ENCODE data around the gene PTPN1.

PTPN1 gene

DNA sequence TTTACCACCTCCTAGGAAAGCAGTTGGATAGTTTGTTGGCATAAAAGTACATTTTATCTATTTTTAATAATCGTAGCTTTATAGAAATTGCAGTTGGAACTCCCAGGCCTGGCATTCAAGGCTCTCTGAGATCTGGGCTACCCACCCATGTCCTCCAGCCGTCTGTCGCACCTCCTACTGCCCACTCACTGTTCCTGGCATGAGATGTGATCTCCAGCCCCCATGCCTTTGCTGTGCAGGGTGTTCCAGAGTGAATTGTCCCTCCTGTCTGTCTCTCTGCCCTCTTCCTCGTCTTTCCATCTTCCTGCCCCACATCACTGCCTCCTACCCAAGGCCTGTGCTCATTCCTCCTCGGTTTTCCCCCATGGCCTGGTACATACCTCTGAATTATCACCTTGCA lies 50.7 kb downstream of the PTPN1 start:
- Histone ChIP-seq H3K4me3 (ENCODE audit: low read depth, low read length, poor library complexity, severe bottlenecking) (no peak overlapping the region), H2AFZ (ENCODE audit: low read length) (no peak overlapping the region), H3K4me2 (ENCODE audit: low read length) (no peak overlapping the region), H3K9me2 (ENCODE audit: low read depth, low read length) (no peaks in the 10 kb centered on the region), H4K20me1 (ENCODE audit: insufficient read depth, low read length) (no peaks in the 10 kb centered on the region), H3K27me3 (ENCODE audit: insufficient read depth, low read length) (no peaks in the 10 kb centered on the region), H3K4me1 (ENCODE audit: insufficient read depth, low read length, severe bottlenecking) (no peaks in the 10 kb centered on the region), H3K79me2 (ENCODE audit: insufficient read depth, low read length) (no peaks in the 10 kb centered on the region), H3F3A (ENCODE audit: insufficient read depth, low read length) (no peaks in the 10 kb centered on the region), H3K36me3 (ENCODE audit: insufficient read depth, low read length) (peaks cover 34% of the 10 kb centered on the region; the same call in 1 of the 2 replicates), H3K9ac (ENCODE audit: low read length) (no peak overlapping the region), H3K9me3 (ENCODE audit: low read length) (no peaks in the 10 kb centered on the region), H3K27ac (ENCODE audit: low read depth, low read length, poor library complexity, severe bottlenecking) (no peak overlapping the region)
- TF ChIP-seq EZH2 (IDR thresholded peaks at IDR 0.05; ENCODE audit: borderline replicate concordance, low read length), result no peak
- TF ChIP-seq CTCF (IDR thresholded peaks at IDR 0.05; ENCODE audit: low read length), result no peak

- Histone ChIP-seq H3K9me3 (ENCODE audit: low read length) (no peaks in the 10 kb centered on the region), H3F3A (ENCODE audit: insufficient read depth, low read length) (no peaks in the 10 kb centered on the region), H3K9ac (ENCODE audit: low read length) (no peak overlapping the region), H3K36me3 (ENCODE audit: insufficient read depth, low read length) (peaks cover 37% of the 10 kb centered on the region; the same call in 1 of the 2 replicates), H2AFZ (ENCODE audit: low read length) (no peak overlapping the region), H3K4me3 (ENCODE audit: low read depth, low read length, poor library complexity, severe bottlenecking) (no peak overlapping the region), H3K27ac (ENCODE audit: low read depth, low read length, poor library complexity, severe bottlenecking) (no peak overlapping the region), H3K79me2 (ENCODE audit: insufficient read depth, low read length) (no peaks in the 10 kb centered on the region), H3K4me1 (ENCODE audit: insufficient read depth, low read length, severe bottlenecking) (no peaks in the 10 kb centered on the region), H4K20me1 (ENCODE audit: insufficient read depth, low read length) (no peaks in the 10 kb centered on the region), H3K27me3 (ENCODE audit: insufficient read depth, low read length) (no peaks in the 10 kb centered on the region), H3K9me2 (ENCODE audit: low read depth, low read length) (no peaks in the 10 kb centered on the region), H3K4me2 (ENCODE audit: low read length) (no peak overlapping the region)
- TF ChIP-seq CTCF (IDR thresholded peaks at IDR 0.05; ENCODE audit: low read length) (no peak), EZH2 (IDR thresholded peaks at IDR 0.05; ENCODE audit: borderline replicate concordance, low read length) (no peak)
These were observed 51.3 kb downstream of the PTPN1 start for GRCh38 chr20:50561379-50562078.

DNA sequence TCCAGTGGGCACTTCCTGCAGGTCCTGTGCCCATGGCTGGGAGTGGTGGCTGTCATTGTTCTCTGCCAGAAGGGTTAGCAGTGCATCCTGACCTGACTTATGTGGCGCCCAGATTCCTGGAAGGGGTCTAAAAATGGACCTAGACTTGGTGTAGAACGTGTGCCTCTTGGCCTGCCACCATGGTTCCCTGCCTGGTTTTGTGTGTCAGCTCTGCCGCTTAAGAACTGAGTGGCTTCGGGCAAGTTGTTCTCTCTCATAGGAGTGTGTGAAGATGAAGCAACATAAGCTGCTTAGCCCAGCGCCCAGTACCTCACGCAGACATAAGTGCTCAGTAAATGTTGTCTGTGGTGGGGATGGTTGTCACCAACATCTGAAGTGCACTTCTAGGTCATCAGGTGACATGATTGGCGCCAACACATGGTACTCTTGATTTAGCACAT lies 52.1 kb downstream of the PTPN1 start:
- H3K79me2 ChIP-seq (ENCODE audit: insufficient read depth, low read length), result no peaks in the 10 kb centered on the region
- H3K4me3 ChIP-seq (ENCODE audit: low read depth, low read length, poor library complexity, severe bottlenecking), result no peak overlapping the region
- H2AFZ ChIP-seq (ENCODE audit: low read length), result no peak overlapping the region
- H3K36me3 ChIP-seq (ENCODE audit: insufficient read depth, low read length), result peaks cover 38% of the 10 kb centered on the region; the same call in 1 of the 2 replicates
- H3K9me3 ChIP-seq (ENCODE audit: low read length), result no peaks in the 10 kb centered on the region
- no peaks in the 10 kb centered on the region for H3K9me2 ChIP-seq (ENCODE audit: low read depth, low read length)
- H3K27me3 ChIP-seq (ENCODE audit: insufficient read depth, low read length), result no peaks in the 10 kb centered on the region
- H3K4me2 ChIP-seq (ENCODE audit: low read length), result no peak overlapping the region
- H4K20me1 ChIP-seq (ENCODE audit: insufficient read depth, low read length), result no peaks in the 10 kb centered on the region
- H3K27ac ChIP-seq (ENCODE audit: low read depth, low read length, poor library complexity, severe bottlenecking), result no peak overlapping the region
- H3K4me1 ChIP-seq (ENCODE audit: insufficient read depth, low read length, severe bottlenecking), result no peaks in the 10 kb centered on the region
- no peak for TF ChIP-seq CTCF (IDR thresholded peaks at IDR 0.05; ENCODE audit: low read length)
- no peak for TF ChIP-seq EZH2 (IDR thresholded peaks at IDR 0.05; ENCODE audit: borderline replicate concordance, low read length)
- no peaks in the 10 kb centered on the region for H3F3A ChIP-seq (ENCODE audit: insufficient read depth, low read length)
- H3K9ac ChIP-seq (ENCODE audit: low read length), result no peak overlapping the region
